ENCODE data around the gene SLC44A5.
"Not testable (repeated sequence)": the region's sequence is repeated elsewhere in the genome, so short reads cannot be mapped to it uniquely, and the experiment has no call there.

The SLC44A5 gene

GRCh38 chr1:75354267-75354666 lies 256.6 kb downstream of the SLC44A5 start:
- not testable (repeated sequence) for DNase-seq

- DNase-seq, result no peak
Observed at GRCh38 chr1:75353051-75353450, 257.9 kb downstream of the SLC44A5 start.

- DNase-seq, result no peak
Observed at GRCh38 chr1:75345538-75346292, 265.2 kb downstream of the SLC44A5 start.

- no peak for DNase-seq
Observed at GRCh38 chr1:75342786-75343185, 268.1 kb downstream of the SLC44A5 start.

- no peak for DNase-seq
Observed at GRCh38 chr1:75341537-75341936, 269.4 kb downstream of the SLC44A5 start.

- DNase-seq, result no peak
Observed at GRCh38 chr1:75338616-75339483, 272.1 kb downstream of the SLC44A5 start.

GRCh38 chr1:75334876-75335389 lies 276.0 kb downstream of the SLC44A5 start:
- no peak for DNase-seq

GRCh38 chr1:75330624-75331023 lies 280.3 kb downstream of the SLC44A5 start:
- no peak for DNase-seq

GRCh38 chr1:75328691-75329090 lies 282.2 kb downstream of the SLC44A5 start:
- no peak for DNase-seq

- no peak for DNase-seq
Observed at GRCh38 chr1:75327395-75327794, 283.5 kb downstream of the SLC44A5 start.

- no peak for DNase-seq
Observed at GRCh38 chr1:75317976-75318375, 292.9 kb downstream of the SLC44A5 start.

- no peak for DNase-seq
Observed at GRCh38 chr1:75316230-75316629, 294.7 kb downstream of the SLC44A5 start.

GRCh38 chr1:75312620-75313019 lies 298.3 kb downstream of the SLC44A5 start:
- DNase-seq, result no peak

GRCh38 chr1:75310067-75310466 lies 300.8 kb downstream of the SLC44A5 start:
- DNase-seq, result no peak

GRCh38 chr1:75308365-75308764 lies 302.5 kb downstream of the SLC44A5 start:
- no peak for DNase-seq

- no peak for DNase-seq
Observed at GRCh38 chr1:75305061-75305460, 305.9 kb downstream of the SLC44A5 start.

- DNase-seq, result no peak
Observed at GRCh38 chr1:75293270-75293669, 317.6 kb downstream of the SLC44A5 start.

- no peak for DNase-seq
Observed at GRCh38 chr1:75292013-75292412, 318.9 kb downstream of the SLC44A5 start.

GRCh38 chr1:75276385-75276784 lies 334.5 kb downstream of the SLC44A5 start:
- DNase-seq, result no peak

GRCh38 chr1:75275631-75276030 lies 335.3 kb downstream of the SLC44A5 start:
- DNase-seq, result no peak

GRCh38 chr1:75274920-75275506 lies 335.9 kb downstream of the SLC44A5 start:
- no peak for DNase-seq

GRCh38 chr1:75273110-75273509 lies 337.8 kb downstream of the SLC44A5 start:
- DNase-seq, result no peak

GRCh38 chr1:75265792-75266191 lies 345.1 kb downstream of the SLC44A5 start:
- no peak for DNase-seq
